Gastroesophageal sphincter (tissue), 4 donors: ENCODE data around the gene LARP1. TPM values are rescaled to one million over a fixed set of nuclear protein-coding genes. Genes with fewer than 3 reads are reported as not detected.
A peak's percentile ranks its signal among the peaks of the same experiment; 100 is the strongest.

ENCODE experiments used
- ATAC-seq: fragments of 150-250 bp; one replicate; pipeline ENCODE4 v1.9.1; 2016; ENCODE audit warnings: mild to moderate bottlenecking, moderate library complexity
- H3K27ac ChIP-seq, 4 donors: fragments of 200-600 bp; sonication (generic) in 3 of 4; 1 replicate in 3 of 4; 2 replicates in 1 of 4; pipeline ENCODE4 v1.5.1; 2016 to 2019
- H3K27me3 ChIP-seq: fragments of 200-600 bp; sonication (generic); one replicate; pipeline ENCODE4 v1.5.1; 2019
- H3K36me3 ChIP-seq, 2 donors: fragments of 200-600 bp; sonication (generic); one replicate each; pipeline ENCODE4 v1.5.1; 2019; ENCODE audit warnings: control low read depth in 1 of 2
- H3K4me1 ChIP-seq, 3 donors: fragments of 200-600 bp; sonication (generic); 1 replicate in 2 of 3; 2 replicates in 1 of 3; pipeline ENCODE4 v1.5.1; 2016 to 2019; ENCODE audit warnings: control low read depth in 2 of 3
- H3K4me3 ChIP-seq, 2 donors: fragments of 200-600 bp; sonication (generic); one replicate each; pipeline ENCODE4 v1.5.1; 2019; ENCODE audit warnings: mild to moderate bottlenecking in 1 of 2, moderate library complexity in 1 of 2
- H3K9me3 ChIP-seq, 3 donors: fragments of 200-600 bp; sonication (generic); one replicate each; pipeline ENCODE4 v1.5.1; 2017 to 2019; ENCODE audit warnings: control low read depth in 2 of 3
- CTCF ChIP-seq, 4 experiments: fragments of 200-600 bp in 2 of 4; fragments of 450-650 bp in 2 of 4; sonication (generic) in 1 of 4; IDR thresholded peaks; one replicate each; pipeline ENCODE4 v1.5.1; 2017 to 2019; ENCODE audit warnings: antibody characterized with exemption in 4 of 4, mild to moderate bottlenecking in 2 of 4, moderate library complexity in 2 of 4
- EP300 ChIP-seq: sonication (generic); formaldehyde crosslinking; IDR thresholded peaks from one replicate; pipeline ENCODE4 v1.6.1; 2017; ENCODE audit warnings: antibody characterized with exemption, mild to moderate bottlenecking
- POLR2A ChIP-seq, 2 donors: fragments of 450-650 bp; IDR thresholded peaks; one replicate each; pipeline ENCODE4 v1.6.1; 2017; ENCODE audit warnings: antibody characterized with exemption in 2 of 2, mild to moderate bottlenecking in 2 of 2, moderate library complexity in 1 of 2
- POLR2AphosphoS5 ChIP-seq: sonication (generic); formaldehyde crosslinking; IDR thresholded peaks from one replicate; pipeline ENCODE4 v1.6.1; 2017; ENCODE audit warnings: antibody characterized with exemption
- WGBS, 2 donors: methylation state at CpG; one replicate each; pipeline ENCODE4 v1.1.5; 2018; ENCODE audit warnings: low coverage in 1 of 2; 5-methylcytosine and 5-hydroxymethylcytosine counted together
- total RNA-seq, 4 donors: library from RNA; depleted of rRNA; stranded (reverse); fragments of >200 nt; gene quantifications; one replicate each; pipeline ENCODE4 v1.1.0, GENCODE V29; 2016

LARP1 gene
- total RNA-seq, 4 donors from 2014 or later, result 64.6 to 118 (median 80.1) TPM

DNA sequence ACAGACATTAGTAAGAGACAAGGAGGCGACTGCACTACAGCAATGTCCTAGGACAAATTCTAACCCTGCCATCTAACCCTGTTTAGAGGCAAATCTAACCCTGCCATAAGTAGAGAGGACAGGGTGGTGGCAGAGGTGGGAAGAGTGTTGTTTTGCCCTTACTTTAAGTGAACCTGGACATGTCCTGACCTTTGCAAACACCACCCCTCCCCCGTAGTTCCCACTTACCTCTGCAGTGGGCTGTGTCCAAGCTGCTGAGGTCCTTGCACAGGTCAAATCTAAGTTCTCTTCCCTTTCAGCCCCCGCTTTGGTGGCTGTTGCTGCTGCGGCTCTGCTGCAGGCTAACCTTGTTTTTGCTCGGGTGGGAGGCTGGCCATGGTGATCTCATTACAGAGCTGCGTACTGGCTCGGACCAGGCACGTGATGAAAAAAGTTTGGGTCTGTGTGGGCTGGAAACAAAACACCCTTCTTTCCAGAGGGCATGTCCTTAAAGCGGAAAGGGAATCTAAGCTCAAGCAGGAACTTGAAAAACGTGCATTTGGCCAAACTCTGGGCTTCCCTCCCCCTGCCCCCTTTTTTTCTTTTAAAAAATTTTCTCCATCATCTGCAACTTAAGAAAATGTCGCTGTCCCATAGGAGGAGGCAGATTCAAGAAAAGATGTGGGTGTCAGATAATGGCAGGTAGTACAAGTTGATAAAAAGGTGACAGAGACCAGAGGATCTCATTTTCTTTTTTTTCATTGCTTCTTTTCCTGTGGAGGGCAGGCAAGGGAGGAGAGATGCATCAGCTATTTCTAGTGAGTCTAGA is 95.3 kb downstream of the LARP1 start, which contains the start of gene FAXDC2:
TSS of gene FAXDC2 (minus strand) at position 349 of the 808 bp plus-strand sequence. CDS start 12,425 bp downstream, outside the sequence.
- H3K4me1 ChIP-seq, result peaks cover 0 to 64% (median 9%) of the 10 kb centered on the region in 3 donors
- WGBS, 2 donors, result 4 to 5% methylated on average over 7 to 11 of the region's 11 CpGs
- peak within 1 kb of the TSS; percentile 59 to 77 for H3K4me3 ChIP-seq
- ATAC-seq, result peak; percentile 98
- no peaks in the 10 kb centered on the region for H3K27me3 ChIP-seq
- peak; percentile 57 for TF ChIP-seq POLR2AphosphoS5
- peak; percentile 41 to 46 for TF ChIP-seq POLR2A (IDR thresholded peaks at IDR 0.05)
- no peak for TF ChIP-seq EP300
- TF ChIP-seq CTCF (IDR thresholded peaks at IDR 0.05), result no peak
- H3K9me3 ChIP-seq, result no peaks in the 10 kb centered on the region
- peak within 1 kb of the TSS; percentile 79 to 84 (median 84) for H3K27ac ChIP-seq
- H3K36me3 ChIP-seq, result no peaks in the 10 kb centered on the region

- H3K4me1 ChIP-seq, result peaks cover 0 to 60% (median 9%) of the 10 kb centered on the region in 3 donors
- H3K4me3 ChIP-seq, result no peak overlapping the region
- WGBS, 2 donors, result 71 to 80% methylated on average over 1 of the region's 3 CpGs
- H3K9me3 ChIP-seq, result no peaks in the 10 kb centered on the region
- TF ChIP-seq CTCF (IDR thresholded peaks at IDR 0.05) (no peak), POLR2AphosphoS5 (no peak), POLR2A (IDR thresholded peaks at IDR 0.05) (no peak), EP300 (no peak)
- no peaks in the 10 kb centered on the region for H3K36me3 ChIP-seq
- no peaks in the 10 kb centered on the region for H3K27me3 ChIP-seq
- ATAC-seq, result no peak
- peak overlapping the region in 3 of 4 donors; percentile 83 to 84 (median 84) for H3K27ac ChIP-seq
These were observed 96.2 kb downstream of the LARP1 start for GRCh38 chr5:154851351-154851750.

GRCh38 chr5:154857530-154858296 is 102.5 kb downstream of the LARP1 start:
- Histone ChIP-seq H3K4me1 (peaks cover 0 to 51% (median 26%) of the 10 kb centered on the region in 3 donors), H3K27ac (peak overlapping the region; percentile 76 to 99 (median 98)), H3K9me3 (no peaks in the 10 kb centered on the region), H3K36me3 (no peaks in the 10 kb centered on the region), H3K4me3 (peak overlapping the region; percentile 80 to 89), H3K27me3 (no peaks in the 10 kb centered on the region)
- peak; percentile 90 for ATAC-seq
- 0% methylated on average over 17 of the region's 59 CpGs for WGBS, 2 donors
- TF ChIP-seq POLR2AphosphoS5 (peak; percentile 39), EP300 (no peak), POLR2A (IDR thresholded peaks at IDR 0.05) (peak; percentile 66 to 78), CTCF (IDR thresholded peaks at IDR 0.05) (peak in 3 of 4 experiments; percentile 0 to 38 (median 16))

GRCh38 chr5:154858297-154858971 is 103.3 kb downstream of the LARP1 start, which contains the start of gene CNOT8:
TSS of gene CNOT8 (plus strand) at chr5:154858627. CDS start at chr5:154863279, 4,652 bp downstream.
- peak; percentile 91 for ATAC-seq
- peaks cover 0 to 5% of the 10 kb centered on the region in 2 donors for H3K36me3 ChIP-seq
- 0% methylated on average over 9 to 18 of the region's 65 CpGs for WGBS, 2 donors
- no peaks in the 10 kb centered on the region for H3K9me3 ChIP-seq
- peaks cover 0 to 58% (median 26%) of the 10 kb centered on the region in 3 donors for H3K4me1 ChIP-seq
- peak within 1 kb of the TSS; percentile 76 to 99 (median 98) for H3K27ac ChIP-seq
- TF ChIP-seq CTCF (IDR thresholded peaks at IDR 0.05) (peak in 1 of 4 experiments; percentile 22), EP300 (no peak), POLR2A (IDR thresholded peaks at IDR 0.05) (peak; percentile 89 to 91), POLR2AphosphoS5 (peak; percentile 88)
- peak within 1 kb of the TSS; percentile 80 to 89 for H3K4me3 ChIP-seq
- no peaks in the 10 kb centered on the region for H3K27me3 ChIP-seq
